MM.1S (cell line): ENCODE results near the gene CADPS.

Experiments used
- DNase-seq: peaks from one replicate; pipeline ENCODE4 v3.0.0-alpha.2; 2015
- H2AFZ ChIP-seq: fragments of 300-600 bp; sonication (generic); 2 replicates; pipeline ENCODE4 v1.6.0; 2016; ENCODE audit warnings: antibody characterized with exemption, low read length
- H3F3A ChIP-seq: fragments of 300-600 bp; sonication (generic); 2 replicates; pipeline ENCODE4 v1.6.1; 2016; ENCODE audit warnings: mild to moderate bottlenecking, antibody characterized with exemption, low read length, moderate library complexity, mixed read lengths; ENCODE audit not compliant: insufficient read depth
- H3K27ac ChIP-seq: fragments of 300-600 bp; sonication (generic); 2 replicates; pipeline ENCODE4 v1.5.1; 2016; ENCODE audit warnings: mild to moderate bottlenecking, low read length
- H3K27me3 ChIP-seq: fragments of 300-600 bp; sonication (generic); replicated peaks from 2 replicates; pipeline ENCODE4 v1.6.0; 2016; ENCODE audit warnings: low read length; ENCODE audit not compliant: insufficient read depth
- H3K36me3 ChIP-seq: fragments of 300-600 bp; sonication (generic); replicated peaks from 2 replicates; pipeline ENCODE4 v1.6.1; 2016; ENCODE audit warnings: mild to moderate bottlenecking, low read length, mixed read lengths; ENCODE audit not compliant: insufficient read depth
- H3K4me1 ChIP-seq: fragments of 300-600 bp; sonication (generic); 2 replicates; pipeline ENCODE4 v1.6.1; 2016; ENCODE audit warnings: low read length, mixed read lengths
- H3K4me2 ChIP-seq: fragments of 300-600 bp; sonication (generic); 2 replicates; pipeline ENCODE4 v1.6.0; 2016; ENCODE audit warnings: low read depth, low read length
- H3K4me3 ChIP-seq: fragments of 300-600 bp; sonication (generic); 2 replicates; pipeline ENCODE4 v1.5.1; 2016; ENCODE audit warnings: low read length, mixed read lengths
- H3K79me2 ChIP-seq: fragments of 300-600 bp; sonication (generic); 2 replicates; pipeline ENCODE4 v1.6.1; 2016; ENCODE audit warnings: mixed run types, low read length, mixed read lengths
- H3K9ac ChIP-seq: fragments of 300-600 bp; sonication (generic); 2 replicates; pipeline ENCODE4 v1.6.1; 2016; ENCODE audit warnings: low read length, mixed read lengths
- H3K9me2 ChIP-seq: fragments of 300-600 bp; sonication (generic); replicated peaks from 2 replicates; pipeline ENCODE4 v1.6.1; 2016; ENCODE audit warnings: mild to moderate bottlenecking, low read length, mixed read lengths; ENCODE audit not compliant: insufficient read depth
- H3K9me3 ChIP-seq: fragments of 300-600 bp; sonication (generic); replicated peaks from 2 replicates; pipeline ENCODE4 v1.6.1; 2016; ENCODE audit warnings: mild to moderate bottlenecking, low read length, mixed read lengths; ENCODE audit not compliant: insufficient read depth
- H4K20me1 ChIP-seq: fragments of 300-600 bp; sonication (generic); 2 replicates; pipeline ENCODE4 v1.6.1; 2016; ENCODE audit warnings: mild to moderate bottlenecking, low read length, moderate library complexity, mixed read lengths; ENCODE audit not compliant: insufficient read depth
- EZH2 ChIP-seq: fragments of 300-600 bp; sonication (generic); optimal IDR thresholded peaks from 2 replicates; pipeline ENCODE3; 2017; ENCODE audit warnings: low read depth, mild to moderate bottlenecking, antibody characterized with exemption, low read length, mixed read lengths
- EZH2phosphoT487 ChIP-seq: fragments of 300-600 bp; sonication (generic); IDR thresholded peaks from 2 replicates; pipeline ENCODE4 v1.6.1; 2018; ENCODE audit warnings: antibody characterized with exemption, low read length
- TF ChIP-seq, protein P1 (sequence below): fragments of 300-600 bp; sonication (generic); IDR thresholded peaks from 2 replicates; pipeline ENCODE4 v1.5.1; 2016; ENCODE audit warnings: antibody characterized with exemption, low read length, mixed read lengths

CADPS gene

GRCh38 chr3:62659660-62660059 is 215.6 kb downstream of the CADPS start:
- Histone ChIP-seq H3K36me3 (no peaks in the 10 kb centered on the region), H3K27me3 (no peaks in the 10 kb centered on the region), H4K20me1 (no peaks in the 10 kb centered on the region), H3K9me3 (no peaks in the 10 kb centered on the region), H3K4me2 (no peak overlapping the region), H3K9ac (no peak overlapping the region), H2AFZ (no peak overlapping the region), H3K27ac (no peak overlapping the region), H3F3A (no peaks in the 10 kb centered on the region), H3K9me2 (no peaks in the 10 kb centered on the region), H3K4me1 (no peaks in the 10 kb centered on the region), H3K4me3 (no peak overlapping the region), H3K79me2 (no peaks in the 10 kb centered on the region)
- no peak for DNase-seq
- no peak for TF ChIP-seq EZH2
- TF ChIP-seq EZH2phosphoT487, result no peak
- TF ChIP-seq, protein P1, sequence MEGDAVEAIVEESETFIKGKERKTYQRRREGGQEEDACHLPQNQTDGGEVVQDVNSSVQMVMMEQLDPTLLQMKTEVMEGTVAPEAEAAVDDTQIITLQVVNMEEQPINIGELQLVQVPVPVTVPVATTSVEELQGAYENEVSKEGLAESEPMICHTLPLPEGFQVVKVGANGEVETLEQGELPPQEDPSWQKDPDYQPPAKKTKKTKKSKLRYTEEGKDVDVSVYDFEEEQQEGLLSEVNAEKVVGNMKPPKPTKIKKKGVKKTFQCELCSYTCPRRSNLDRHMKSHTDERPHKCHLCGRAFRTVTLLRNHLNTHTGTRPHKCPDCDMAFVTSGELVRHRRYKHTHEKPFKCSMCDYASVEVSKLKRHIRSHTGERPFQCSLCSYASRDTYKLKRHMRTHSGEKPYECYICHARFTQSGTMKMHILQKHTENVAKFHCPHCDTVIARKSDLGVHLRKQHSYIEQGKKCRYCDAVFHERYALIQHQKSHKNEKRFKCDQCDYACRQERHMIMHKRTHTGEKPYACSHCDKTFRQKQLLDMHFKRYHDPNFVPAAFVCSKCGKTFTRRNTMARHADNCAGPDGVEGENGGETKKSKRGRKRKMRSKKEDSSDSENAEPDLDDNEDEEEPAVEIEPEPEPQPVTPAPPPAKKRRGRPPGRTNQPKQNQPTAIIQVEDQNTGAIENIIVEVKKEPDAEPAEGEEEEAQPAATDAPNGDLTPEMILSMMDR, result no peak

DNA sequence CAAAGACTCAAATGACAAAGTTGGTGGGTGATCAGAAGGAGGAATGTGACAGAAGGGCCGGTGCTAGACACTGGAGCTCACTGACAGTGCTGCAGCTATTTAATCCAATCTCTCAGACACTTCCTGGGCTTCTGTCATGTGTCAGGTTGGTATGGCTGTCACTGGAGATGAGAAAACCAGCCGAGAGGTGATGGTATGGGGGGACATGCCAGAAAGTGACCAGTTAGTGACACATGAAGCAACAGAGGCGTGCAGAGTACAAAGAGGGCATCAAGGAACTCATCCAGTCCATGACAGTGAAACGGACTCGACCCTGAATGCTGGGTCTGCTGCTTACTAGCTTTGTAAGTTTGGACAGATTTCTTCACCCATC is 219.5 kb downstream of the CADPS start:
- H3K4me3 ChIP-seq, result no peak overlapping the region
- no peak overlapping the region for H3K9ac ChIP-seq
- H3K9me2 ChIP-seq, result no peaks in the 10 kb centered on the region
- H3K36me3 ChIP-seq, result no peaks in the 10 kb centered on the region
- H3K4me1 ChIP-seq, result no peaks in the 10 kb centered on the region
- H3K4me2 ChIP-seq, result no peak overlapping the region
- no peak overlapping the region for H3K27ac ChIP-seq
- no peaks in the 10 kb centered on the region for H3K9me3 ChIP-seq
- no peak for DNase-seq
- H3K27me3 ChIP-seq, result no peaks in the 10 kb centered on the region
- H2AFZ ChIP-seq, result no peak overlapping the region
- H4K20me1 ChIP-seq, result no peaks in the 10 kb centered on the region
- TF ChIP-seq, protein P1, result no peak
- TF ChIP-seq EZH2phosphoT487 (no peak), EZH2 (no peak)
- H3F3A ChIP-seq, result no peaks in the 10 kb centered on the region
- no peaks in the 10 kb centered on the region for H3K79me2 ChIP-seq

DNA sequence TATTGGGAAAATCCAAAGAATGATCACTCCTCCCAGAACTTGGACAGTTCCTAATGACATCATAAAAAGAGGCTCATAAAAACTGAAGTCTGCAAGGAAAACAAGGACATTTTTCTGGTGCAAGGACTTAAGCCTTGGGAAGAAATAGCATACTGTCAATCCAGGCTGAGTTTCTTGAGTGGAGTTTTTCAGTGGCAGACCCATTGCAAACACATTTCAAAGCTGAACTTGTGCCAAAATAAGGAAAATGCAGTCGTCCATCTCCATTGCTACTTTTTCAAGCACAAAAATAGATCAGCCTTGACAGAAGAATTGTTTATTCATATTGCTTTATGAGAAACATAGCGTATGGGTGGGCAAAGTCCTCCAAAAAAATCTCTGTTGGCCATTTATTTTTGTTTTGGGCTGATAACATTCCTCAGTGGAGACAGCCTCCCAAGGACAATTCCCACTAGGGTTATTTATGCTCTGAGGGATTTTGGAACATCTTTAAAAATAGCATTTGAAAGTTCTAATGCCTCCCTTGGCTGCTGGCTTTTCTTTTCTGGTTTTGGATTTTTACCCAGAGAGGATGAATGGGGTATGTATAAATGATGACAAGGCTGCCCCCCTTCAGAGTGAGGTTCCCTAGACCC is 220.0 kb downstream of the CADPS start:
- Histone ChIP-seq H3K9me3 (no peaks in the 10 kb centered on the region), H3F3A (no peaks in the 10 kb centered on the region), H3K27ac (no peak overlapping the region), H3K27me3 (no peaks in the 10 kb centered on the region), H3K9me2 (no peaks in the 10 kb centered on the region), H3K79me2 (no peaks in the 10 kb centered on the region), H4K20me1 (no peaks in the 10 kb centered on the region), H3K4me1 (no peaks in the 10 kb centered on the region), H3K4me3 (no peak overlapping the region), H2AFZ (no peak overlapping the region), H3K4me2 (no peak overlapping the region), H3K9ac (no peak overlapping the region), H3K36me3 (no peaks in the 10 kb centered on the region)
- no peak for DNase-seq
- TF ChIP-seq EZH2 (no peak), EZH2phosphoT487 (no peak)
- TF ChIP-seq, protein P1, result no peak
